SK-N-MC (cell line): ENCODE measurements around the gene MYOCD.

Experiments used
- EZH2 ChIP-seq: fragments of 200-600 bp; sonication (generic); IDR thresholded peaks from one replicate; pipeline ENCODE4 v1.6.1; 2017; ENCODE audit warnings: antibody characterized with exemption
- FOXP2 ChIP-seq: optimal IDR thresholded peaks from 2 replicates; pipeline ENCODE3; 2011; ENCODE audit warnings: mild to moderate bottlenecking, moderate library complexity; ENCODE audit not compliant: insufficient read depth; ENCODE audit errors: extremely low read length, control extremely low read depth
- POLR2AphosphoS5 ChIP-seq: IDR thresholded peaks from 2 replicates; pipeline ENCODE4 v1.6.1; 2012; ENCODE audit warnings: mild to moderate bottlenecking, low read depth, low read length, borderline replicate concordance

- TF ChIP-seq EZH2 (no peak), POLR2AphosphoS5 (no peak), FOXP2 (no peak)
Measured at GRCh38 chr17:12667299-12667958, 1.7 kb downstream of the MYOCD start.
